K562 (cell line): ENCODE measurements around the gene ITGAD. TPM values are rescaled to one million over a fixed set of nuclear protein-coding genes. Genes with fewer than 3 reads are reported as not detected.

Experiments used
- AFF4 ChIP-seq: sonication (generic); formaldehyde crosslinking; IDR thresholded peaks from 2 replicates; pipeline ENCODE4 v1.8.0; 2023; ENCODE audit warnings: mild to moderate bottlenecking, missing genetic modification reagents
- CLOCK ChIP-seq: fragments of 250-450 bp; sonication (Bioruptor Pico); IDR thresholded peaks from 2 replicates; pipeline ENCODE4 v1.4.0; 2020; ENCODE audit warnings: mild to moderate bottlenecking, moderate library complexity, borderline replicate concordance
- HBP1 ChIP-seq: fragments of 450-650 bp; formaldehyde crosslinking; IDR thresholded peaks from 2 replicates; pipeline ENCODE4 v1.4.0; 2022; ENCODE audit warnings: missing genetic modification characterization
- HDAC1 ChIP-seq, 2 experiments: fragments of 450-650 bp; IDR thresholded peaks; 2 replicates each; pipeline ENCODE4 v1.6.1; 2016 to 2017; ENCODE audit warnings: inconsistent platforms in 1 of 2, mild to moderate bottlenecking in 1 of 2, moderate library complexity in 1 of 2
- JUNB ChIP-seq: fragments of 450-650 bp; formaldehyde crosslinking; conservative IDR thresholded peaks from 2 replicates; pipeline ENCODE4 v1.4.0; 2020; ENCODE audit warnings: mild to moderate bottlenecking
- KDM2B ChIP-seq: fragments of 250-450 bp; sonication (Bioruptor Pico); IDR thresholded peaks from 2 replicates; pipeline ENCODE4 v1.8.0; 2021; ENCODE audit warnings: mild to moderate bottlenecking, moderate library complexity
- MLLT1 ChIP-seq, 2 experiments: fragments of 450-650 bp; IDR thresholded peaks; 2 replicates each; pipeline ENCODE4 v1.6.1; 2016
- TAF7 ChIP-seq: fragments of 450-650 bp; IDR thresholded peaks from 2 replicates; pipeline ENCODE4 v1.6.1; 2016; ENCODE audit warnings: missing genetic modification characterization, missing compliant biosample characterization
- ZNF253 ChIP-seq: fragments of 250-450 bp; sonication (Bioruptor Pico); conservative IDR thresholded peaks from 2 replicates; pipeline ENCODE4 v1.6.1; 2021; ENCODE audit warnings: mild to moderate bottlenecking
- ZNF282 ChIP-seq: sonication (generic); formaldehyde crosslinking; IDR thresholded peaks from 2 replicates; pipeline ENCODE4 v1.8.1; 2023; ENCODE audit warnings: missing genetic modification reagents
- ZNF609 ChIP-seq: sonication (generic); formaldehyde crosslinking; IDR thresholded peaks from 2 replicates; pipeline ENCODE4 v1.8.1; 2023; ENCODE audit warnings: missing genetic modification reagents, mild to moderate bottlenecking, borderline replicate concordance
- polyA plus RNA-seq, 8 experiments: library from polyadenylated mRNA; depleted of rRNA in 4 of 8; stranded (reverse) in 5 of 8; unstranded in 3 of 8; fragments of >200 nt; fragmentation: Nextera tagmentation in 2 of 8; fragmentation: Illumina TruSeq in 1 of 8; extraction: Ambion mirVana in 2 of 8; extraction: Trizol in 1 of 8; gene quantifications; 2 replicates each; pipeline versions ENCODE4 v1.2.1 to v1.2.3, GENCODE V29; 2011 to 2014; ENCODE audit warnings: inconsistent platforms in 1 of 8, missing spikeins in 1 of 8
- total RNA-seq, 7 experiments: library from RNA; depleted of rRNA in 6 of 7; stranded (reverse); fragments of >200 nt in 6 of 7; fragmentation: Illumina TruSeq in 2 of 7; extraction: Trizol in 2 of 7; gene quantifications; 2 replicates each; pipeline versions ENCODE4 v1.2.1 to v1.2.3, GENCODE V29; 2011 to 2021; ENCODE audit warnings: low replicate concordance in 1 of 7

ITGAD gene
- total and polyA plus RNA-seq, 9 of the 15 experiments (the other 6 are each of a cell fraction or from before 2014, with no cell fraction given): not detected

GRCh38 chr16:31458844-31459686 lies 65.9 kb downstream of the ITGAD start, which contains the start of gene ARMC5 (continued):
- TF ChIP-seq ZNF609 (CRISPR knock-in tag) (0 out of 2 replicates have a peak, but pooled peaks have one; percentile 28), ZNF253 (CRISPR knock-in tag) (no peak), TAF7 (tag) (peak; percentile 97), CLOCK (CRISPR knock-in tag) (peak; percentile 59; the same call in 1 of the 2 replicates), KDM2B (CRISPR knock-in tag) (peak; percentile 88), HBP1 (CRISPR knock-in tag) (peak; percentile 86; the same call in 1 of the 2 replicates), AFF4 (CRISPR knock-in tag) (peak; percentile 73; the same call in 1 of the 2 replicates), ZNF282 (CRISPR knock-in tag) (no peak), HDAC1 (IDR thresholded peaks at IDR 0.05) (peak in 1 of 2 experiments; percentile 87; a peak in 2 of 4 replicates), MLLT1 (IDR thresholded peaks at IDR 0.05) (peak in 1 of 2 experiments; percentile 22; a peak in 1 of 4 replicates), JUNB (CRISPR knock-in tag) (no peak)
